Transverse colon (tissue), 3 donors: ENCODE measurements around the gene ANO3.

ENCODE experiments used
- EP300 ChIP-seq: sonication (generic); formaldehyde crosslinking; IDR thresholded peaks from one replicate; pipeline ENCODE4 v1.6.1; 2017; ENCODE audit warnings: antibody characterized with exemption, low read depth
- POLR2AphosphoS5 ChIP-seq, 3 donors: sonication (generic); formaldehyde crosslinking; IDR thresholded peaks; one replicate each; pipeline ENCODE4 v1.6.1; 2016; ENCODE audit warnings: antibody characterized with exemption in 3 of 3

DNA sequence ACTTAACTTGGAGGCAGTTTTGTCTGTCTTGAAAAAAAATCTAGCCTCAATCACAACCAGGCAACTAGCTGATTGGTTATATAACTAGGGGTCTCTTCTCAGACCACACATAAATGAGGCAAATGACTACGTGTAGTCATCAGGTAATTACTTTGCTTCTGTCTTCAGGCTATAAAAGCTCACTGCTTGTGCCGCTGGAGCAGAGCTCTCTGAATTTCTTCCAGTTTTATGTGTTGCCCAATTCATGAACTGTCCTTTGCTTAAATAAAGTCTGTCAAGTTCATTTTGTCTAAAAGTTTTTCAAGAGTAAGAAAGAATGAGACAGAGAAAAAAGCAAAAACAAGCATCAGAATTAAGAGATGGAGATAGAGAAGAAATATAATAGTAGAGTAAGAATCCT lies 146.8 kb downstream of the ANO3 start:
- no peak for TF ChIP-seq POLR2AphosphoS5 (IDR thresholded peaks at IDR 0.05)
- TF ChIP-seq EP300: no peak
